BJ (cell line): Measurements from ENCODE around the gene LYRM4. TPM values are rescaled to one million over a fixed set of nuclear protein-coding genes. Genes with fewer than 3 reads are reported as not detected.
A peak's percentile ranks its signal among the peaks of the same experiment; 100 is the strongest.

Source experiments
- CTCF ChIA-PET: fragments of 350-600 bp; formaldehyde crosslinking; extraction: SDS; loops from one replicate; lab custom pipeline; 2021; ENCODE audit warnings: antibody characterized with exemption, inconsistent platforms; lab: Yijun Ruan, JAX
- POLR2A ChIA-PET: fragments of 300-600 bp; sonication (Branson Sonifier 250); formaldehyde crosslinking; extraction: SDS; loops from one replicate; lab custom pipeline; 2021; ENCODE audit warnings: antibody characterized with exemption; lab: Charles Lee
- DNase-seq: peaks from one replicate; pipeline ENCODE4 v3.0.0-alpha.2; 2011; ENCODE audit warnings: low read depth
- H3K27me3 ChIP-seq: 2 replicates; pipeline ENCODE4 v1.6.0; 2011; ENCODE audit warnings: low read length; ENCODE audit not compliant: control insufficient read depth, insufficient read depth
- H3K36me3 ChIP-seq: 2 replicates; pipeline ENCODE4 v1.5.1; 2011; ENCODE audit warnings: low read length; ENCODE audit not compliant: control insufficient read depth, insufficient read depth
- H3K4me3 ChIP-seq: 2 replicates; pipeline ENCODE4 v1.5.1; 2011; ENCODE audit warnings: low read depth, mild to moderate bottlenecking, control low read depth, low read length
- polyA plus RNA-seq: library from polyadenylated mRNA; depleted of rRNA; stranded (reverse); fragments of >200 nt; gene quantifications from 2 replicates; pipeline ENCODE4 v1.2.3, GENCODE V29; 2011
- TF ChIP-seq, protein P1 (sequence below): IDR thresholded peaks from 2 replicates; pipeline ENCODE4 v1.5.1; 2011; ENCODE audit warnings: low read depth, mild to moderate bottlenecking, control low read depth, inconsistent platforms, low read length, moderate library complexity; ENCODE audit not compliant: insufficient read depth

The LYRM4 gene
- polyA plus RNA-seq, 1 experiment, result 29.0 TPM

DNA sequence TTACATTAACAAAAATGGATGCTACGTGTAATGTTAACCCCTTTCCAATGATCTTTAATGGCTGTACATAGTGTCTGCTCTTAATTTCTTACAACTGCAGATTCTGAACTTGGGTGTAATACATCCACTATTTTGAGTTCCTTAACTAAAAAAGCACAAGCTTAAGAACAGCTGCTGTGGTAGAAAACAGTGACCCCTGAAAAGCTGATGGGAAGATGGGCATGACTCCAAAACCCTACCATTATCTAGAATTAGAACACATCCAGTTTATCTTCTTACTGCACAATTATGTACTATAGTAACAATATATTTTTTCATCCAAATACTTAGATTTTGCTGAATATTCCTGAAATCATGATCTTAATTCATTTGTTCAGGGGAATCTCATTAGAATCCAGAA lies 49.3 kb downstream of the LYRM4 start:
- Histone ChIP-seq H3K27me3 (no peaks in the 10 kb centered on the region), H3K4me3 (no peak overlapping the region), H3K36me3 (no peaks in the 10 kb centered on the region)
- ChIA-PET POLR2A (no interaction called here), CTCF (interaction anchor here (2.2 kb wide), 1 partner anchor 68 kb away, joined by 10 read pairs; no protein-coding TSS in a partner anchor)
- no peak for DNase-seq
- TF ChIP-seq, protein P1, sequence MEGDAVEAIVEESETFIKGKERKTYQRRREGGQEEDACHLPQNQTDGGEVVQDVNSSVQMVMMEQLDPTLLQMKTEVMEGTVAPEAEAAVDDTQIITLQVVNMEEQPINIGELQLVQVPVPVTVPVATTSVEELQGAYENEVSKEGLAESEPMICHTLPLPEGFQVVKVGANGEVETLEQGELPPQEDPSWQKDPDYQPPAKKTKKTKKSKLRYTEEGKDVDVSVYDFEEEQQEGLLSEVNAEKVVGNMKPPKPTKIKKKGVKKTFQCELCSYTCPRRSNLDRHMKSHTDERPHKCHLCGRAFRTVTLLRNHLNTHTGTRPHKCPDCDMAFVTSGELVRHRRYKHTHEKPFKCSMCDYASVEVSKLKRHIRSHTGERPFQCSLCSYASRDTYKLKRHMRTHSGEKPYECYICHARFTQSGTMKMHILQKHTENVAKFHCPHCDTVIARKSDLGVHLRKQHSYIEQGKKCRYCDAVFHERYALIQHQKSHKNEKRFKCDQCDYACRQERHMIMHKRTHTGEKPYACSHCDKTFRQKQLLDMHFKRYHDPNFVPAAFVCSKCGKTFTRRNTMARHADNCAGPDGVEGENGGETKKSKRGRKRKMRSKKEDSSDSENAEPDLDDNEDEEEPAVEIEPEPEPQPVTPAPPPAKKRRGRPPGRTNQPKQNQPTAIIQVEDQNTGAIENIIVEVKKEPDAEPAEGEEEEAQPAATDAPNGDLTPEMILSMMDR, result no peak

DNA sequence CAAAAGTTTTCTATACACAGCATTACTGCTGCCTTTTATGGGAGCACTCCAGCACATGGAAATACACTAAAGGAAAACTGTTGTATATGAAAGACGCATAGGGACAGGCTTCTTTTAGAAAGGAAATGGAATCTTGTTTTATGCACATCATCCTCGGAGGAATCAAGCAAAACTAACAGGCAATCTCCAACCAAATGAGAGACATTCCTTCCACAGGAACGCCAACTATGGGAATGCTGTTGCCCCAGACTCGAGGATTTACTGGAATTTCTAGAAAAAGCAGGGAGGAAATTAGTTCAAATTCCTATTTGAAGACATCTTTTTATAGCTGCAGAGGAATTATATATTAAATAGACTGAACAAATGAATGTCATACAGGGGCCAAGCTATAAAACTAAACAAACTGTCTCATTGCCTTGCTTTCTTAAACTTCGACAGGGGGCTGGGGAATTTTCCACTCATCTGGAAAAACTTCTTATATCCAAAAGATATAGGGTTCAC lies 52.2 kb downstream of the LYRM4 start:
- Histone ChIP-seq H3K4me3 (no peak overlapping the region), H3K36me3 (no peaks in the 10 kb centered on the region), H3K27me3 (no peaks in the 10 kb centered on the region)
- ChIA-PET POLR2A (interaction anchor here (0.7 kb wide), 1 partner anchor 255 kb away, joined by 3 read pairs; no protein-coding TSS in a partner anchor), CTCF (interaction anchor here (1.7 kb wide), 1 partner anchor 16 kb away, joined by 6 read pairs; no protein-coding TSS in a partner anchor)
- TF ChIP-seq, protein P1, result no peak
- DNase-seq, result peak; percentile 67

DNA sequence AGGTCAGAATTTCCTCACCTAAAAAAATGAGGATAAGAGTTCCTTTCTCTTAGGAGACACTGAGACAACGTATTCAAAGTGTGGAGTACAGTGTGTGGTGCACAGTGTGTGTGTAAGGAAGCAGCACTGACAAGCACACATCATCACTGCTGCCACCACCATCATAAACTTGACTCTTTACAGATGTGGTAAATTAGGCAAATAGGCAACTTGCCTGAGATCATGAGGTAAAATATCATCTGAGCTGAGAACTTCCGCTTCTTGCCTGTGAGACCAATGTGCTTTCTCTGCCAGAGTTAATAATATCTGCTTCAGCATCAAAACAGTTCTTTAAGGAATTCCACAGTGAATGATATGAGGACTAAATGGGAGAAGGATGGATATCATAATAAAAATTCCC lies 52.7 kb downstream of the LYRM4 start:
- peak; percentile 65 for DNase-seq
- ChIA-PET CTCF (interaction anchor here (1.2 to 1.7 kb wide), 3 partner anchors 15 to 172 kb away, joined by 4 to 9 read pairs (median 6); no protein-coding TSS in a partner anchor), POLR2A (no interaction called here)

DNA sequence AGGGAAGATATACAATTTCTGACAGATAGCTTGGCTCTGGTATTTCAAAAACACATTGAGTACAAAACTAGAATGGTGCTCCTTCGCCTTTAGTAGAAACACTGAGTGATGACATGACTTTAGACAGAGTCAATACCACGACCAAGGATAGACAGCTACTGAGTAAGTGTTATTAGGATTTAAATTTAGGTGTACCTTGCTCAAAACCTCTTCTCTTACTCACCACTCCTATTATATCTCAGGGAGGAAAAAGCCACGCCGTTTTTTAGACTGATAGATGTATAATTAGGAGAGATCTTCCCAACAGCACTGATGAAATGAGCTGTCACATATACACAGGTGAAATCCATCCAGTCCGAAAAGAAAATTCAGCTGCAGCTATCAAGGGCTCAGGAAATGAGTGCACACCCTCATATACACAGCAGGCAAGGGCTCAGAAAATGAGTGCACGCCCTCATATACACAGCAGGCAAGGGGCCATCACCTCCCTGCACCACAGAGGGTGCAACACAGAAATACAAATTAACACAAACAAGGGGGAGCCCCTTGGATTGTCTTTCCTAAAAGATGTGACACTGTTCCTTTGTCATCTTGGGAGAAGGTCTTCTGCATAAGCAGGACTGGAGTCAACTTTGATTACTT lies 53.7 kb downstream of the LYRM4 start:
- Histone ChIP-seq H3K36me3 (no peaks in the 10 kb centered on the region), H3K27me3 (no peaks in the 10 kb centered on the region), H3K4me3 (no peak overlapping the region)
- no peak for DNase-seq
- CTCF ChIA-PET, result interaction anchor here (1.2 to 1.7 kb wide), 3 partner anchors 14 to 173 kb away, joined by 4 to 9 read pairs (median 6); no protein-coding TSS in a partner anchor
- TF ChIP-seq, protein P1, result no peak
- POLR2A ChIA-PET, result no interaction called here

More for the DNA sequence above, 52.7 kb downstream of the LYRM4 start:
- Histone ChIP-seq H3K27me3 (no peaks in the 10 kb centered on the region), H3K36me3 (no peaks in the 10 kb centered on the region), H3K4me3 (no peak overlapping the region)
- TF ChIP-seq, protein P1, result no peak
